Esophagus (tissue), 2 donors: Measurements from ENCODE around the gene OR6V1. TPM values are rescaled to one million over a fixed set of nuclear protein-coding genes. Genes with fewer than 3 reads are reported as not detected.

Source experiments
- H3K27ac ChIP-seq, 2 donors: one replicate each; pipeline ENCODE4 v1.5.1; 2013; ENCODE audit warnings: low read depth in 2 of 2, mild to moderate bottlenecking in 2 of 2, inconsistent platforms in 1 of 2, low read length in 1 of 2, moderate library complexity in 1 of 2
- H3K27me3 ChIP-seq, 2 donors: one replicate each; pipeline ENCODE4 v1.6.1; 2013; ENCODE audit warnings: low read length in 2 of 2, control low read depth in 1 of 2, mild to moderate bottlenecking in 1 of 2; ENCODE audit not compliant: insufficient read depth in 2 of 2, control insufficient read depth in 1 of 2
- H3K36me3 ChIP-seq, 2 donors: one replicate each; pipeline ENCODE4 v1.6.1; 2013; ENCODE audit warnings: low read length in 1 of 2; ENCODE audit not compliant: control insufficient read depth in 2 of 2, insufficient read depth in 2 of 2
- H3K4me1 ChIP-seq, 2 donors: one replicate each; pipeline ENCODE4 v1.6.1; 2013; ENCODE audit warnings: low read length in 1 of 2; ENCODE audit not compliant: control insufficient read depth in 2 of 2, insufficient read depth in 2 of 2
- H3K4me3 ChIP-seq, 2 donors: one replicate each; pipeline ENCODE4 v1.5.1; 2013; ENCODE audit warnings: low read length in 2 of 2, mild to moderate bottlenecking in 2 of 2, low read depth in 1 of 2, moderate library complexity in 1 of 2
- H3K9me3 ChIP-seq, 2 donors: one replicate each; pipeline ENCODE4 v1.6.1; 2013; ENCODE audit warnings: mild to moderate bottlenecking in 2 of 2, low read depth in 1 of 2, low read length in 1 of 2, moderate library complexity in 1 of 2; ENCODE audit not compliant: control insufficient read depth in 2 of 2, insufficient read depth in 1 of 2
- WGBS, 2 donors: extraction: QIAGEN DNeasy Blood & Tissue Kit; methylation state at CpG; one replicate each; pipeline ENCODE4 v1.1.7; 2013; 5-methylcytosine and 5-hydroxymethylcytosine counted together
- polyA plus RNA-seq, 2 donors: library from polyadenylated mRNA; stranded (reverse); fragments of 200-250 nt; gene quantifications; one replicate each; pipeline ENCODE4 v1.2.3, GENCODE V29; 2013
- donor health status: healthy with polysubstance abuse.
- donor health status: Bipolar disorder and iron deficiency.

OR6V1 gene
- polyA plus RNA-seq, 2 donors: not detected

DNA sequence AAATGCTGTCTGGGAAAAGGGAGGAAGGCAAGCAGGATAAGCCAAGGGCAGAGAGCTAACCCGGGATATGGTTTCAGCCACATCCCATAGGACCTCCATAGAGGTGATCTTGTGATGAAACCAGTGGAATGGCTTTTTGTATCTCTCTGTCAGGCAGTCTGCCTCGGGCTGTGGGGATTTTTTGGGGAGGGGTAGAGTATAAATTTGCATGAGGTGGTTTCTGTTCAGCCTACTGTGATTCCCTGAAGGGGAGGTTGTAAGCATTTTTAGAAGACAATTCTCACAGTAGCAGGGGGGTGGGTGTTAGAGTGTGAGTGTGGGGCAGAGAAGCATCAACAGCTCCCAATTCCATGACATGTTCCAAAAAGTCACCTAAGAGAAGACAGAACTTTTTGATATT, 37.1 kb upstream of the OR6V1 start:
- no peaks in the 10 kb centered on the region for H3K9me3 ChIP-seq
- no peaks in the 10 kb centered on the region for H3K27me3 ChIP-seq
- no peaks in the 10 kb centered on the region for H3K4me1 ChIP-seq
- 57 to 63% methylated on average over 2 of the region's 2 CpGs for WGBS, 2 donors
- H3K27ac ChIP-seq: no peak overlapping the region
- no peaks in the 10 kb centered on the region for H3K36me3 ChIP-seq
- no peak overlapping the region for H3K4me3 ChIP-seq

DNA sequence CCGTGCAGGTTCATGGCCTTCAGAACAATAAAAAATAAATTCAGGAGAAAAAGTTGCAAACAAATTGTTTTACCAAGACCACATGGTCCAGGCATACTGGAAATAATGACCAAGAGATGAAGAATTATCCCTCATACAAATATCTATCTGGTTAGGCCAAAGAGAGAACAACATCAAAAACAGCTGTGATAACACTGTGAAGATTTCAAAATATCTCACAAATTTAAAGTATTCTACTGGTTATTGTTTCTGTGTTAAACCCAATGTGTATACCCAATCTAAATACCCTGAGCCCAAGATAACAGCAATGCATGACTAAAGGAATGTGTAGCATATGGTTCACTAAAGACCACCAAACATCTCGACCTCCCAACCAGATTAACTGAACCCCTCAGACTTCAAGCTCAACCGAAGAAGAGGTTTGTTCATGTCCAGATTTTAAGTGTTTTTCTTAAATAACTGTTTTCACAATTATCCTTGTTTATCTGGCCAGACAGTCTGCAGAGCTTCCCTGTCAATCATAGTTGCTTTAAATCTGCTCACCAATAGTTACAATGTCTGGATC, 36.1 kb upstream of the OR6V1 start:
- Histone ChIP-seq H3K27ac (no peak overlapping the region), H3K4me1 (no peaks in the 10 kb centered on the region), H3K27me3 (no peaks in the 10 kb centered on the region), H3K9me3 (no peaks in the 10 kb centered on the region), H3K36me3 (no peaks in the 10 kb centered on the region), H3K4me3 (no peak overlapping the region)
- WGBS, 2 donors: 80 to 81% methylated on average over 3 of the region's 3 CpGs

DNA sequence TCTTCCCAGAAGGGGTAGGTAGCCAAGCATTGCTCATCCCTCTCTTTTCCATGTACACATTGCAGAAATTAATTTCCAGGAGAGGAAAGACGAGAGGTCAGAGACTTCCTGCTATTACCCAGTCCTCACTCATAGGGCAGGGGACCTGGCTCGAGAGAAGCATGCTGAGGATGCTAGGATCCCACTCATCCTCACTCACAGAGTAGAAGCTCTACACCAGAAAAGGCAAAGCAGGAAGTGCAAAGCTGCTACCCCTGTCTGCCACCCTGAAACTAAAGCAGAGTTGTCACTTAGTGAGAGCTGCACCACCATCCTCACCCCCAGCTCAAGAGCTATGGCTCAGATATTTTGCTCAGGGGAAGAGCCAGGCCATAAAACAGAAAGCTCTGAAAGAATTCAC, 35.1 kb upstream of the OR6V1 start:
- no peaks in the 10 kb centered on the region for H3K9me3 ChIP-seq
- no peaks in the 10 kb centered on the region for H3K27me3 ChIP-seq
- H3K4me3 ChIP-seq: no peak overlapping the region
- no peak overlapping the region for H3K27ac ChIP-seq
- 73 to 77% methylated on average over 2 of the region's 2 CpGs for WGBS, 2 donors
- H3K4me1 ChIP-seq: no peaks in the 10 kb centered on the region
- H3K36me3 ChIP-seq: no peaks in the 10 kb centered on the region

GRCh38 chr7:143018931-143019330, 33.2 kb upstream of the OR6V1 start:
- no peak overlapping the region for H3K4me3 ChIP-seq

DNA sequence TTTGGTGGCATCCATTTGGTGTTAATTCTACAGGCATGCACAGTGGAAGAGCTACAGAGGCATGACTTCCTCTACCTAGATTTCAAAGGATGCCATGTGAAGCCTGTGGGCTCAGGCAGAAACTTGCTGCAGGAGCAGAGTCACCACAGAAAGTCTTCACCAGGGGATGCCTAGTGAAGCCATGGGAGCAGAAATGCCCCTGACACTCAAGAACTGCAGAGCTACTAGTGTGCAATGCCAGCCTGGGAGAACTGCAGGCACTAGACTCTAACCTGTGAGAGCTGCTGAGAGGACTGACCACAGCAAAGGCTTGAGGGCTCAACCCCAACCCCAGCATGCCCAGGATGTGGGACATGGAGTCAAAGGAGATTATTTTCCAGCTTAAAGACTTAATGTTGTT, 29.1 kb upstream of the OR6V1 start:
- no peak overlapping the region for H3K27ac ChIP-seq
- no peaks in the 10 kb centered on the region for H3K36me3 ChIP-seq
- H3K27me3 ChIP-seq: no peaks in the 10 kb centered on the region
- H3K4me1 ChIP-seq: no peaks in the 10 kb centered on the region
- H3K4me3 ChIP-seq: no peak overlapping the region
- H3K9me3 ChIP-seq: no peaks in the 10 kb centered on the region

More at GRCh38 chr7:143018931-143019330, 33.2 kb upstream of the OR6V1 start:
- no peak overlapping the region for H3K27ac ChIP-seq
- H3K9me3 ChIP-seq: no peaks in the 10 kb centered on the region
- H3K27me3 ChIP-seq: no peaks in the 10 kb centered on the region
- H3K4me1 ChIP-seq: no peaks in the 10 kb centered on the region
- no peaks in the 10 kb centered on the region for H3K36me3 ChIP-seq

- H3K4me1 ChIP-seq: no peaks in the 10 kb centered on the region
- WGBS, 2 donors: 86 to 89% methylated on average over 2 of the region's 2 CpGs
These were observed 26.8 kb upstream of the OR6V1 start for GRCh38 chr7:143025371-143025770.

GRCh38 chr7:143027032-143027431, 25.1 kb upstream of the OR6V1 start, which contains the start of gene OR9A2:
OR9A2 (minus strand) TSS chr7:143027132; CDS start chr7:143027132, 0 bp downstream.
- WGBS, 2 donors: 92 to 96% methylated on average over 1 of the region's 1 CpG

More at GRCh38 chr7:143025371-143025770, 26.8 kb upstream of the OR6V1 start:
- no peak overlapping the region for H3K27ac ChIP-seq
- no peaks in the 10 kb centered on the region for H3K9me3 ChIP-seq
- no peaks in the 10 kb centered on the region for H3K27me3 ChIP-seq
- no peak overlapping the region for H3K4me3 ChIP-seq
- H3K36me3 ChIP-seq: no peaks in the 10 kb centered on the region

DNA sequence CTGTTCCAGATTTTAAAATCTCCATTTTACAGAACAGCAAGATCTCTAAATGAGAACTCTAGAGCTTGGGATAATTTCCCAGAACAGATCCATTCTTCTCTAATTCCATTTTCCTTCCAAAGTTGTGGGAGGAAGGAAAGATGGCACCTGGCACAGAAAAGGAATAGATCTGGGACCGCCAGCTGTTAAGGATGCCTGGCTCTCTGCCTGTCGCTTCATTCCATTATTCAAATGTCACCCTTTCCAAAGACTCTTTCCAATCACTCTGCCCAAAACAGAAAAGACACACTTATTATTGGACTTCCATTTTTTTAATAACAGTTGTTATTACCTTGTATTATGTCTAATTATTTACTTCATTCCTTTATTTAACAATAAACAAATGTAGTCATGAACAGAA, 24.5 kb upstream of the OR6V1 start:
- H3K4me1 ChIP-seq: no peaks in the 10 kb centered on the region
- H3K27me3 ChIP-seq: no peaks in the 10 kb centered on the region
- H3K36me3 ChIP-seq: no peaks in the 10 kb centered on the region
- no peak overlapping the region for H3K27ac ChIP-seq
- no peaks in the 10 kb centered on the region for H3K9me3 ChIP-seq
- H3K4me3 ChIP-seq: no peak overlapping the region
- 85 to 90% methylated on average over 2 of the region's 2 CpGs for WGBS, 2 donors

More at GRCh38 chr7:143027032-143027431, 25.1 kb upstream of the OR6V1 start, which contains the start of gene OR9A2:
- Histone ChIP-seq H3K9me3 (no peaks in the 10 kb centered on the region), H3K27ac (no peak within 1 kb of the TSS), H3K36me3 (no peaks in the 10 kb centered on the region), H3K27me3 (no peaks in the 10 kb centered on the region), H3K4me1 (no peaks in the 10 kb centered on the region), H3K4me3 (no peak within 1 kb of the TSS)

DNA sequence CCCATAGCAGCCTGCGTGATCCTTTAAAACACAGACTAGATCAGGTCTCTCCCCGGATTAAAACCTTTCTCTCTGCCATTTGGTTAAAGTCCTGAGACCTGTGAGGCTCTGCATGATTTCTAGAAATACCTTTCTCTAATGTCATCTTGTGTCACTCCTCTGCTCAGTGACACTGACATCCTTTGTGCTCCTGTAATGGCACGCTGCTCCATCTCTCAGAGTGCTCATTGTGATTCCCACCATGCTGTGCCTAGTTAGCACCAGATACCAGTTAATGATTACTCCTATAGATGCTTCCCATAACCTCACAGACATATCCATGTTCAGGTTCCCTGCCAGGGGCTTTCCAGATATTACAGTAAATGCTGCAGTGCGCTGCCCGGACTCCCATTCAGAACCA, 13.5 kb upstream of the OR6V1 start:
- Histone ChIP-seq H3K9me3 (no peaks in the 10 kb centered on the region), H3K27me3 (no peaks in the 10 kb centered on the region), H3K4me3 (no peak overlapping the region), H3K4me1 (no peaks in the 10 kb centered on the region), H3K36me3 (no peaks in the 10 kb centered on the region), H3K27ac (no peak overlapping the region)
- WGBS, 2 donors: 88 to 89% methylated on average over 5 of the region's 5 CpGs

DNA sequence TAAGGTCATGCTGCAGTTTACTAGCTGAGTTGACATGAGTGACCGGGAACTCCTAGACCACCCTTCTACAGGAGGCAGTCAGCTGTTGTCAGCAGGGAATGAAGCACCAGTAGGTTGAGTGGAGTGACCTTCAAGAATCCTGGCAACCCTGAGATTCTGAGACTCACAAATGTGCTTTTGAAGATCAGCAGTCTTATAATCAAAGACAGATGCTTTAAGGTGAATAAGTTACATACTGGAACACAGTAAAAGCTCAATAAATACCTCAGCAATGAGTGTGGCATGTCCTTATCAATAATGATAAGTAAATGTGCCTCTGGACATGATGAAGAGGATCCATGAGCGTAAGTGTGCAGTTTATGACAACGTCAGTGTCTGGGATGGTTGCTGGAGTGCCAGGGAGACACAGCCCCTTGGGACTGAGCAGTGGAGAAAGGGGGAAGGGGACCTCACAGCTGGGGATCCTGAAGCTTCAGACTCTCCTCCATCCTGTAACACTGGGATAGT, 11.9 kb upstream of the OR6V1 start:
- Histone ChIP-seq H3K4me1 (no peaks in the 10 kb centered on the region), H3K27me3 (no peaks in the 10 kb centered on the region), H3K4me3 (no peak overlapping the region), H3K27ac (no peak overlapping the region), H3K9me3 (no peaks in the 10 kb centered on the region), H3K36me3 (no peaks in the 10 kb centered on the region)
- WGBS, 2 donors: 79 to 81% methylated on average over 3 of the region's 3 CpGs
